HG03354 (cell line): Measurements from ENCODE around the gene UNC93B1.

ENCODE experiments used
- ATAC-seq: cut with Tn5 transposase; IDR thresholded peaks from one replicate; pipeline ENCODE4 v1.9.1; 2021; ENCODE audit warnings: mild to moderate bottlenecking; ENCODE audit not compliant: unreplicated experiment, poor library complexity, severe bottlenecking

UNC93B1 gene

GRCh38 chr11:68026391-68027105 is 22.7 kb upstream of the UNC93B1 start:
- ATAC-seq: no peak

- ATAC-seq: no peak
Observed at GRCh38 chr11:68025047-68025446, 21.1 kb upstream of the UNC93B1 start.

GRCh38 chr11:68024508-68024907 is 20.6 kb upstream of the UNC93B1 start:
- no peak for ATAC-seq

- ATAC-seq: no peak
Observed at GRCh38 chr11:68022531-68022930, 18.6 kb upstream of the UNC93B1 start.

- ATAC-seq: no peak
Observed at GRCh38 chr11:68021167-68021787, 17.4 kb upstream of the UNC93B1 start.

GRCh38 chr11:68020575-68020974 is 16.7 kb upstream of the UNC93B1 start:
- ATAC-seq: no peak

- no peak for ATAC-seq
Observed at GRCh38 chr11:68019486-68019885, 15.6 kb upstream of the UNC93B1 start.

GRCh38 chr11:68018730-68019190 is 14.9 kb upstream of the UNC93B1 start:
- ATAC-seq: no peak

GRCh38 chr11:68017980-68018729 is 14.3 kb upstream of the UNC93B1 start:
- ATAC-seq: no peak

GRCh38 chr11:68016904-68017817 is 13.3 kb upstream of the UNC93B1 start:
- no peak for ATAC-seq

- ATAC-seq: no peak
Observed at GRCh38 chr11:68016161-68016903, 12.4 kb upstream of the UNC93B1 start.

GRCh38 chr11:68015467-68015866 is 11.6 kb upstream of the UNC93B1 start:
- ATAC-seq: no peak

GRCh38 chr11:68014947-68015447 is 11.1 kb upstream of the UNC93B1 start:
- ATAC-seq: no peak

GRCh38 chr11:68014157-68014946 is 10.5 kb upstream of the UNC93B1 start:
- ATAC-seq: no peak

GRCh38 chr11:68013611-68014156 is 9.8 kb upstream of the UNC93B1 start:
- ATAC-seq: no peak

GRCh38 chr11:68012843-68013610 is 9.1 kb upstream of the UNC93B1 start:
- no peak for ATAC-seq
